ENCODE measurements around the gene PHRF1. TPM values are rescaled to one million over a fixed set of nuclear protein-coding genes. Genes with fewer than 3 reads are reported as not detected.

Gene PHRF1
- total and polyA plus RNA-seq, 7 donors, result 6.6 to 29.3 (median 16.1) TPM

DNA sequence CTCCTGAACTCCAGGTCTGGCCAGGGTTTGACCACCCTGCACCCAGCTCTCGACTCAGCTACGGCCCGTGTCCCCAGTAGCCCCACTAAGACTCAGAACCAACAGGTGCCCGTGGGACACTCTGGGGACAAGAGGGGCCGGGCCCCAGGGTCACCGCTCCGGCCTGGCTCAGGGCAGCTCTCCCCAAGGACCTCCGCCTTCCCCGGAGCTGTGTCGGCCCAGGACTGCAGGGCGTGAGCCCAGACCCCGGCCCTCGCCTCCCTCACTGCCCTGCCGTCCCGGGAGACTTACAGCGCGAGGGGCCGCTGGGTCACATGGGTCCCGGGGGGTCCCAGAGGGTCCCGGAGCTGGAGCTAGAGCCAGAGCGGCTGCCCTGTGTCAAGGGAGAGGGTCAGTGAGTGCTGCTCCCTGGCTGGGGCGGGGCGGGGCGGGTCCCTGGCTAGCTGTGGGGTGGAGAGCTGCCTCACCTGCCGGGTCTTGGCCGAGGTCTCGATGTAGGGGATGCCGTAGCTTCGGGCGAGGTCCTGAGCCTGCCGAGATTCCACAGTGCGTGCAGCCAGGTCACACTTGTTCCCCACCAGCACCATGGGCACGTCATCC is 43.2 kb upstream of the PHRF1 start:
- no peak for DNase-seq
- no peak overlapping the region for H3K4me3 ChIP-seq
- 82 to 90% methylated on average over 33 of the region's 33 CpGs for WGBS, 2 donors

DNA sequence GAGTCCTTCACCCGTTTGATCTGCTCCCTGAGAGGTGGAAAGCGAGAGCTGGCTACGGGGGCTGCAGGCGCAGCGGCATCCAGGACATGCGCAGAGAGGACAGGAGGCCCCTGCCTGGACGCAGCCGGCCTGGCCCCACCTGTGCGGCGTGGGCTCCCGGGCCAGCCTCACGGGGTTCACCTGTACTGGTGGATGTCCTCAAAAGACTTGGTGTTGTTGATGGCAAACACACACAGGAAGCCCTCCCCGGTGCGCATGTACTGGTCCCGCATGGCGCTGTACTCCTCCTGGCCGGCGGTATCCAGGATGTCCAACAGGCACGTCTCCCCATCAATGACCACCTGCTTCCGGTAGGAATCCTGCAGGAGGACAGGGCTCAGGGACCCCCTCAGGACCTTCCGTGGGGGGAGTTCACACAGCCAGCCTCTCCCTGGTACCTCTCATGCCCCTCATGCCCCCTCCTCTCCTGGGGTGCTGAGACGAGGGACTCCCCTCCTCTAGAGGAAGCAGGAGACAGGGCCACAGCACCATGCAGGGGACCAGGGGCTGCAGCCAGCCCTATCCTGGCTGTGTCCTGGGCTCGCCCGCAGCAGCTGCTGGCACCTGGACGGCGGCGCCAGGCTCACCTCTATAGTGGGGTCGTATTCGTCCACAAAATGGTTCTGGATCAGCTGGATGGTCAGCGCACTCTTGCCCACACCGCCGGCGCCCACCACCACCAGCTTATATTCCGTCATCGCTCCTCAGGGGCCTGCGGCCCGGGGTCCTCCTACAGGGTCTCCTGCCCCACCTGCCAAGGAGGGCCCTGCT is 42.5 kb upstream of the PHRF1 start:
- Histone ChIP-seq H3K27me3 (peaks cover 15 to 26% (median 18%) of the 10 kb centered on the region in 3 donors), H3K4me1 (peaks cover 0 to 37% (median 33%) of the 10 kb centered on the region in 4 donors), H3K9me3 (no peaks in the 10 kb centered on the region), H3K36me3 (peaks cover 0 to 28% (median 22%) of the 10 kb centered on the region in 4 donors), H3K27ac (peak overlapping the region in 1 of 4 donors; percentile 84), H3K4me3 (peak overlapping the region; percentile 52 to 94 (median 80))
- WGBS, 2 donors, result 94 to 95% methylated on average over 37 of the region's 37 CpGs
- DNase-seq, result no peak
- intact Hi-C loops (cut with DNase I), result loop anchor here (2.0 to 10.0 kb wide), 2 partner anchors 15 to 299 kb away; partner anchors contain the start of genes PSMD13 and SIRT3
- TF ChIP-seq POLR2AphosphoS5 (IDR thresholded peaks at IDR 0.05) (no peak), EP300 (IDR thresholded peaks at IDR 0.05) (no peak), POLR2A (IDR thresholded peaks at IDR 0.05) (no peak)
- TF ChIP-seq, protein P1, sequence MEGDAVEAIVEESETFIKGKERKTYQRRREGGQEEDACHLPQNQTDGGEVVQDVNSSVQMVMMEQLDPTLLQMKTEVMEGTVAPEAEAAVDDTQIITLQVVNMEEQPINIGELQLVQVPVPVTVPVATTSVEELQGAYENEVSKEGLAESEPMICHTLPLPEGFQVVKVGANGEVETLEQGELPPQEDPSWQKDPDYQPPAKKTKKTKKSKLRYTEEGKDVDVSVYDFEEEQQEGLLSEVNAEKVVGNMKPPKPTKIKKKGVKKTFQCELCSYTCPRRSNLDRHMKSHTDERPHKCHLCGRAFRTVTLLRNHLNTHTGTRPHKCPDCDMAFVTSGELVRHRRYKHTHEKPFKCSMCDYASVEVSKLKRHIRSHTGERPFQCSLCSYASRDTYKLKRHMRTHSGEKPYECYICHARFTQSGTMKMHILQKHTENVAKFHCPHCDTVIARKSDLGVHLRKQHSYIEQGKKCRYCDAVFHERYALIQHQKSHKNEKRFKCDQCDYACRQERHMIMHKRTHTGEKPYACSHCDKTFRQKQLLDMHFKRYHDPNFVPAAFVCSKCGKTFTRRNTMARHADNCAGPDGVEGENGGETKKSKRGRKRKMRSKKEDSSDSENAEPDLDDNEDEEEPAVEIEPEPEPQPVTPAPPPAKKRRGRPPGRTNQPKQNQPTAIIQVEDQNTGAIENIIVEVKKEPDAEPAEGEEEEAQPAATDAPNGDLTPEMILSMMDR (IDR thresholded peaks at IDR 0.05), result no peak

More for the DNA sequence above, 43.2 kb upstream of the PHRF1 start:
- Histone ChIP-seq H3K27me3 (peaks cover 15 to 19% (median 16%) of the 10 kb centered on the region in 3 donors), H3K36me3 (peaks cover 0 to 28% (median 22%) of the 10 kb centered on the region in 4 donors), H3K9me3 (no peaks in the 10 kb centered on the region), H3K4me1 (peaks cover 0 to 37% (median 33%) of the 10 kb centered on the region in 4 donors), H3K27ac (no peak overlapping the region)
- TF ChIP-seq, protein P1 (IDR thresholded peaks at IDR 0.05), result no peak
- TF ChIP-seq POLR2A (IDR thresholded peaks at IDR 0.05) (no peak), POLR2AphosphoS5 (IDR thresholded peaks at IDR 0.05) (no peak), EP300 (IDR thresholded peaks at IDR 0.05) (no peak)
- intact Hi-C loops (cut with DNase I), result loop anchor here (10.0 kb wide), 1 partner anchor 298 kb away; the partner anchor contains the start of genes PSMD13 and SIRT3

DNA sequence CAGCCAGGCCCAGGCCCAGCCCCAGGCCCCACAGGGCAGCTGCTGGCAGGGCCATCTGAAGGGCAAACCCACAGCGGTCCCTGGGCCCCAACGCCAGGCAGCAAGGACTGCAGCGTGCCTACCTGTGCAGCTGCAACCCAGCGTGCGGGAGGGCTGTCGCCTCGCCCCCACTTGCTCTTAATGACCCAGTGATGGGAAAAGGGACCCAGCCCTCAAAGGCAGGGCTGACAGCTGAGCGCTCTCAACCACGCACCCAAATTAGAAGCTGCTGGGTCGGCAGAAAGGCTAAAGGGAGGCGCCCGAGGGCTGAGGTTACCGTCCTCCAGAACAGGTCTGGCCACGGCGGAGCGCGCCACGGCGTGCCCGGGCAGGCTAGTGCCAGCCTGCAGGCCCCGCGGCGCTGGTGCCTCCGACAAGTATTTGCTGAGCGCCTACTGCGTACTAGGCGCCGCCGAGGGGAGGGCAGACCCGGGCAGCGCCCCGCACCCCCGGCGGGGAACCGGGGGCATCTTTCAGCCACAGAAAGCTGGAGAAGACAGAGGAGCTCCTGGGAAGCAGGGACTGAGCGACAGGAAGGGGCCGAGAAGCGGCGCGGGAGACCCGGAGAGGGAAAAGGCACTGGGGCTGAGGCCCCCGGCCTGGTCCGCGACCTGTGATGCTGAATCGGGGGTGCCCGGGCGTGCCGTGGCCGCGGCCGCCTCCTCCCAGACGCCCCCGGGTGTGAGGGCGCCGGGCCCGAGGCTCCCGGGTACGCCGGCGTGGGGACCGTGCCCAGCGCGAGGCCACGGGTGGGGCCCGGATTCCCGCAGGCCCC is 41.7 kb upstream of the PHRF1 start:
- H3K36me3 ChIP-seq, result peaks cover 0 to 28% (median 22%) of the 10 kb centered on the region in 4 donors
- no peak for TF ChIP-seq POLR2AphosphoS5 (IDR thresholded peaks at IDR 0.05)
- TF ChIP-seq POLR2A (IDR thresholded peaks at IDR 0.05), result no peak
- no peak for TF ChIP-seq EP300 (IDR thresholded peaks at IDR 0.05)
- TF ChIP-seq, protein P1 (IDR thresholded peaks at IDR 0.05), result no peak
- WGBS, 2 donors, result 5 to 9% methylated on average over 66 of the region's 66 CpGs
- no peak for DNase-seq
- intact Hi-C loops (cut with DNase I), result loop anchor here (2.0 to 10.0 kb wide), 2 partner anchors 16 to 300 kb away; partner anchors contain the start of genes PSMD13 and SIRT3
- peaks cover 0 to 37% (median 33%) of the 10 kb centered on the region in 4 donors for H3K4me1 ChIP-seq
- H3K4me3 ChIP-seq, result peak overlapping the region; percentile 52 to 94 (median 80)
- peaks cover 15 to 27% (median 18%) of the 10 kb centered on the region in 3 donors for H3K27me3 ChIP-seq
- H3K27ac ChIP-seq, result peak overlapping the region; percentile 52 to 84 (median 66)
- no peaks in the 10 kb centered on the region for H3K9me3 ChIP-seq

DNA sequence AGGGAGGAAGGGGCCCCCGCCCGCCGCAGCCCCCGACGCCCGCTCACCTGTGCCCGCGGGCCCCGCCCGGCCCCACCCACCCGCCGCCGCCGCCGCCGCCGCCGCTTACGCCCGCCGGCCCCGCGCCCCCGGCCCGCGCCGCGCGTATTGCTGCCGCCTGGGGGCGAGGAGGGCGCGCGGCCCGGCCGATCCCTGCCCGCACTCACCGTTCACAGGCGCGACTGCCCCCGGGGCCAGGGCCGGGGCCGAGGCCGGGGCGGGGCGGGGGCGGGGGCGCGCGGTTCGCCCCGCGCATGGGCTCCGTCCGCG is 41.1 kb upstream of the PHRF1 start:
- TF ChIP-seq EP300 (IDR thresholded peaks at IDR 0.05) (no peak), POLR2AphosphoS5 (IDR thresholded peaks at IDR 0.05) (no peak), POLR2A (IDR thresholded peaks at IDR 0.05) (no peak)
- TF ChIP-seq, protein P1 (IDR thresholded peaks at IDR 0.05), result no peak
- 1 to 2% methylated on average over 56 of the region's 56 CpGs for WGBS, 2 donors
- Histone ChIP-seq H3K4me3 (peak overlapping the region; percentile 52 to 94 (median 80)), H3K9me3 (no peaks in the 10 kb centered on the region), H3K36me3 (peaks cover 0 to 28% (median 22%) of the 10 kb centered on the region in 4 donors), H3K4me1 (peaks cover 0 to 37% (median 33%) of the 10 kb centered on the region in 4 donors), H3K27ac (peak overlapping the region; percentile 52 to 85 (median 83)), H3K27me3 (peaks cover 17 to 32% (median 18%) of the 10 kb centered on the region in 3 donors)
- DNase-seq, result no peak
- intact Hi-C loops (cut with DNase I), result loop anchor here (2.0 to 10.0 kb wide), 2 partner anchors 16 to 300 kb away; partner anchors contain the start of genes PSMD13 and SIRT3
